Activated CD4-positive, alpha-beta T cell treated with anti-CD3 and anti-CD28 coated beads for 1 hour (primary cell): Measurements from ENCODE around the gene LY6G6D.

Source experiments
- DNase-seq: peaks from one replicate; pipeline ENCODE4 v3.0.0-alpha.2; 2020

Gene LY6G6D

DNA sequence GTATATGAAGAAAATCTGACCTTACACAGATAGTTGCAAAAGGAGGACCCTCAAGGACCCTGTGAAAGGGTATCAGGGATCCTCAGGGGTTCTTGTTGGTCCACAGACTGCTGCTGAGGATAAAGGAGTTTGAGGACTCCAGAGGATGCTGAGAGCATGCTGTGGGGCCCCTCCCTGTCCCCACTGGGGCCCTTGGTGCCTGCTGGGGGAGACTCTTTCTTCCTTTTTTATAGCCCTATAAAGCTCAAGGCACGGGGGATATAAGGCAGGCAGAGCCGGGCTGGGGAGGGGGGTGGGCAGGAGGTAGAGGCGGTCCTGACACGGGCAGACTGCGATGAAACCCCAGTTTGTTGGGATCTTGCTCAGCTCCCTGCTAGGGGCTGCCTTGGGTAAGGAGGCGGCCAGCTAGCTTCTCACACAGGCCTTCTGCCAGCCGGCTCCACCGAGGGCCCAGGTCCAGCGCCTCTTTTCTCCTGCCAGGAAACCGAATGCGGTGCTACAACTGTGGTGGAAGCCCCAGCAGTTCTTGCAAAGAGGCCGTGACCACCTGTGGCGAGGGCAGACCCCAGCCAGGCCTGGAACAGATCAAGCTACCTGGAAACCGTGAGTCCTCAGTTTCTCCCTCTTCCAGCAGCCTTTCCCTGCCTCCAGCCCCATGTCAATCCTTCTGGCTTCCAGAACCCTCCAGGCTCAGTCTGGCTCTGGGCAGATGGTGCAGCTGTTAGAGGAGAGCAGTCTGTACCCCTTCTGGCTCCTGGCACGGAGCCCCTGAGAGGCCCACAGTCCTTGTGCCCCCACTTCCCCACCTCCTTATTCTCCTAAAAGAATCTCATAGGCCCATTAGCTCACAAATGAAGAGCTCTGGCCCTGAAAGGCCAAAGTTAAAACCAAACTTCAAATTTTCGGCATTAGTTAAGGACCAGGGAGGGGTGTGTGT is at the start of gene LY6G6D:
Gene LY6G6D, plus strand, starts transcription at position 327 of the 937 bp plus-strand sequence. Its CDS starts 8 bp downstream, at position 335.
- DNase-seq: no peak

DNA sequence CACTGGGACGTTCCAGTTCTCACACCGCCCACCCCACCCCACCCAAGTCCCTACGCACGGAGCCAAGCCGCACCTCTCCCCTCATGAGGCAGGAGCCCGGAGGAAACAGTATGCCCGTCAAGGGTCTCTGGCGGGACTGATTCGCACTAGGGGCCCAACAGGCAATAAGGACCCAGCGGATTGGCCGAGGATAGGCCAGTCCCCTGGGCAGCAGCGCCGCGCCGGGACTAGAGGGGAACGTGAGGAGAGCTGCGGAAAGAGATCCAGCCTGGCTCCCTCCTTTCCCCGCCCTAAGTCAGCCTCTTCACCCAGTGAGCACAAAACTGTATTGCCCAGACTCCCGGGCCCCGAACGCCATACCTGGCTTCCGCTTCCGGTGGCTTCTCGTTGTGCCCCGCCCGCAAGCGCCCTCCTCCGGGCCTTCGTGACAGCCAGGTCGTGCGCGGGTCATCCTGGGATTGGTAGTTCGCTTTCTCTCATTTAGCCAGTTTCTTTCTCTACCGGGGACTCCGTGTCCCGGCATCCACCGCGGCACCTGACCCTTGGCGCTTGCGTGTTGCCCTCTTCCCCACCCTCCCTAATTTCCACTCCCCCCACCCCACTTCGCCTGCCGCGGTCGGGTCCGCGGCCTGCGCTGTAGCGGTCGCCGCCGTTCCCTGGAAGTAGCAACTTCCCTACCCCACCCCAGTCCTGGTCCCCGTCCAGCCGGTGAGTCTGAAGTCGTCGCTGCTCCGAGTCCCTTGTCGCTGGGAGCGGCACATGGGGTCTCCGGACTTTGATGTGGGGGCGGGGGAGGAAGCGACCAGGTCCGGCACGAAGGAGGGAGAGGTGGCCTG is 49.4 kb upstream of the LY6G6D start, which contains the start of gene CSNK2B:
Gene CSNK2B, plus strand, starts transcription at position 580 of the 836 bp plus-strand sequence. CDS start 752 bp downstream, outside the sequence.
- DNase-seq: peak; percentile 98

GRCh38 chr6:31666337-31666965 is 48.7 kb upstream of the LY6G6D start:
- DNase-seq: no peak

- no peak for DNase-seq
Measured at GRCh38 chr6:31669676-31670075, 45.5 kb upstream of the LY6G6D start, which contains the start of gene LY6G5B. LY6G5B (plus strand) TSS chr6:31669976; CDS start chr6:31670951, 975 bp downstream.

DNA sequence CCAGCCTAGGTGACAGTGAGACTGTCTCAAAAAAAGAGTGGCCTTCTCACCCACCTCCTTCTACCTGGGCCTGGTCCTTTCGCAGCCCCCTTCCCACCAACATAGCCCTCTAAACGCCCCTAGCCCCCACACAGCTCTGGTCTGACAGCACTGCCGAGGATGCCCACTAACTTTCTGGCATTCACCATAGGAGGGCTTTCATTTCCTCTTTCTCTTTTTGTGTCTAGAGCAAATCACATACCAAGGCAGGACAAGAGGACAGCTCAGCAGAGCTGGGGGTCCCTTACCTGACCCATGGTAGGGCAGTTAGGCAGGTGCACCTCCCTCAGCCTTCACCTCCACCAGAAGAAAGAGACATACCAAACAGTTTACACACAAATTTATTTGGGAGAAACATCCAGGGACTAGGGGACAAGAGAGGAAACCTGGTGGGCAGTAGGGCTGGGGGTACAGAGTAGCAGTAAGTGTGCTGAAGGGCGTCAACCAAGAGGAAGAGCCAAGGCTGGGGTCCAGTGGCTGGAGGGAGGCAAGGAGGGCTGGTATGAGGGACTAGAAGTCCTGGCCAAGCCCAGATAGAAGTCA is 38.7 kb upstream of the LY6G6D start:
- no peak for DNase-seq

GRCh38 chr6:31676904-31677303 is 38.2 kb upstream of the LY6G6D start:
- DNase-seq: no peak

GRCh38 chr6:31677955-31678354 is 37.2 kb upstream of the LY6G6D start:
- DNase-seq: no peak

DNA sequence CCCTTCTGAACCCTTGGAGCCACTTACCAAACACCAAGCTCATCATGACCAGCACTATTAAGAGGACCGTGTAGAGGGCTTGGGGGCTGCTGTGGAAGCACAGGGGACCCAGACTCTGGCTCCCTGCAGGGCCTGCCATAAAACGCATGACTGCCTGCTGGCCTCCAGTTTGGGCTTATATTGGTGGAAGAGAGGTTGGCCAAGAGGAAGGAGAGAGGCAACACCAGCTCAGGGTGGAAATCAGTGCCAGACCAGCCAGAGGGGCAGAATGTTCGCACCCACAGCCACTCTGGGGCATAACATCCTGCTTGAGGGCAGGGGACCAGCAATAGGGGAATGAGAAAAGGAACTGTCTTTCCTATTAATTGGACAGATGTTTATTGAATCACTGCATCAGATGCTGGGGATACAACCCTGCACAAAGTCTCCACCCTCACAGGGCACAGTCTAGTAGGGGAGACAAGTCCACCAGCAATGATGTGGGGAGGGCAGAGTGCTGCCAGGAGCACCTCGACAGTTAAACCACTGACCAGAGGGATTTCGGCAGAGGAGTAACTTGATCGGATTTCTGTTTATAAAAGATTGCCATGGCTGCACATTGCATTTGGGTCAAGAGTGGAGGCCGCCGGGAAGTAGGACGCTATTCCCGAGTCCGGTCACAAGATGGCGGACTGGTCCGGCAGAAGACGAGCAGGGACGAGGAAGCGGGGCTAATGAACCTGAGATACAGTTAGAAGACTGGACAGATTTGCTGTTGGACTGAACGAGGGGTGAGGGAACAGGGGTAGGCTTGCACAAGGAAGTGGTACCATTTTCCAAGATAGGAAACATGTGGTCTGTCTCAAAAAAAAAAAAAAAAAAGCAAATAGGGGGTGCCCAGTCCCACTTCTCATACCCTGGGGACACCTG is 34.7 kb upstream of the LY6G6D start, which contains the start of gene LY6G5C:
Gene LY6G5C, minus strand, starts transcription at position 842 of the 909 bp plus-strand sequence. Its CDS starts 694 bp downstream, at position 148.
- DNase-seq: peak; percentile 43

DNA sequence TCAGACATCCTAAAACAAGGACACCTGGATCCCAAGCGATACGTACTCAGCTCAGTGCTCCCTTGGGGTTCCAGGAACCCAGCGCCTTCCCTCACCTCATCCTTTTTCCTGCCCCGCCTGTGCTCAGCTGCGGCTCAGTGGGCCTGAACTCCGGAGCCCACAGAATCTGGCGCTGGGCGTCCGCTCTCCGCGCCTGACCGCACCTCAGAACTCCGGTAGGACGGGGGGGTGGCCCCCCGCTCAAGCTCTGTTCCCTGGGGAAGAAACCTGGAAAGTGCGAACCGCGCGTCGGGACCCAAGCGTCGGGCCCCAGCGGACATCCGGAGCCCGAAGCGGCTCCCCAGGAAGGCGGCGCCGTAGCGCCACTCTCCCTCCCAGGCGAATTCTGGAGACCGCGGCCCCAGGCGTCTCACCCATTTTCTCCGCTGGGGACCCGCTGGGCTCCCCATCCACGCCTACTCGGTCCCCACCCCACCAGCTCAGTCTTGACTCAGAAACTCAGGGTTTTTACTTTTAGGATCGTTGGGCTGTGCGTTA is 33.9 kb upstream of the LY6G6D start:
- no peak for DNase-seq

GRCh38 chr6:31683591-31683990 is 31.6 kb upstream of the LY6G6D start:
- DNase-seq: no peak

GRCh38 chr6:31686483-31686882 is 28.7 kb upstream of the LY6G6D start:
- no peak for DNase-seq

DNA sequence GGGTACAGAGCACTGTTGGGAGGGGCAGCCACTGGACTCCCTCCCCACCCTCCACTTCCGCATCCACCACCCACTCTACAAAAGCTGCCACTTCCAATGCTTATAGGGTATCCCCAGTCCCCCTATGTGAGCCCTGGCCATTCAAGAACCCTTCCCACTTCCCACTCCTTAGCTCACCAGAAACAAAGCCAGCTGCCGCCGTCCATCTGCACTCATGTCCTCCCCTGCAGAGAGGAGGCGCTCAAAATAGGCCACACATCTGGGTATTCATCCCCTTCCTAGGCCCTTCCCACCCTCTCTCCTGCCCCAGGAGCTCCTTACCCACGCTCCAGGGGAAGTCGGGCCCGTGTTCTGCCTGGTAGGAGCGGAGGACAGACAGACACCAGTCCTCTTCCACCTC is 27.8 kb upstream of the LY6G6D start:
- DNase-seq: no peak

GRCh38 chr6:31687860-31688693 is 27.1 kb upstream of the LY6G6D start:
- DNase-seq: no peak

GRCh38 chr6:31689249-31690110 is 25.7 kb upstream of the LY6G6D start:
- DNase-seq: no peak

- DNase-seq: no peak
Measured at GRCh38 chr6:31690231-31691077, 24.7 kb upstream of the LY6G6D start.

DNA sequence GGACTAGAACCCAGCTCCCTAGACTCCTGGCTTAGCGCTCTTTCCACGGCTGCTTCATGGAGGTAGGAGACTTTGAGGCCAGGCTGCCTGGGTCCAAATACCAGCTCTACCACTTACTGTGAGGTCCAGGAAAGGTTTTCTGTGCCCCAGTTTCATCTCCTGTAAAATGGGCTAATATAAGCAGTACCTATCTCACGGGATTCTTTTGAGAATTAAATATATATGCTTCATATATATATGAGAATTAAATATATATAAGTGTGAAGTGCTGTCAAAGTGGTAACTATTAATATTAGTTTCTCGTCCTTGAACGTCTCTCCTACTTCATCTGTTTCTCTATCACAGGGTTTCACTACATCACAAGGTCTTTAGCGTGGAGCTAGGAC is 24.1 kb upstream of the LY6G6D start:
- DNase-seq: no peak

- no peak for DNase-seq
Measured at GRCh38 chr6:31691564-31692108, 23.5 kb upstream of the LY6G6D start.

DNA sequence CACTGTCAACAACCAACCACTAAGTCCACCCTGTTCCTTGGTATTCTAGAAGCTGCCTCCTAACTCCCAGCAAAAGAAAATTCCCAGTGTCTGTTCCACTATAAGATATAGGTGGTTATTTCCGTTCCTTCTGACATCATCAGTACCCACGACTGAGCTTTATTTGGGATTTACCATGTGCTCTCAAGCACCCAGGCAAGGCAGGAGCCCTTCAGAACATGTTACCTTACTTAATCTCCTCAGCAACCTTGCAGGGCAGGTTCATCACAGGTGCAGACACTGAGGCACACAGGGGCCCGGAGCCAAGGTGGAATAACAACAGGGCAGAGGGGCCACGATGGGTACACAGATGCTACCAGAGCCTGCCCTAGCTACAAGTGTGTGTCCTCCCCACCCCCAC is 22.8 kb upstream of the LY6G6D start:
- no peak for DNase-seq
